ENCODE measurements around the gene STRN3.

- TF ChIP-seq CTCF (IDR thresholded peaks at IDR 0.05) (no peak), POLR2A (IDR thresholded peaks at IDR 0.05) (no peak)
These were observed 117.4 kb downstream of the STRN3 start for GRCh38 chr14:30908826-30909225.
